Choroid plexus epithelial cell (primary cell): ENCODE data around the gene CAPG.

Source experiments
- DNase-seq: peaks from one replicate; pipeline ENCODE4 v3.0.0-alpha.2; 2010; ENCODE audit warnings: low read depth
- H3K4me3 ChIP-seq: 2 replicates; pipeline ENCODE4 v1.5.1; 2011; ENCODE audit warnings: low read depth, mild to moderate bottlenecking, control low read depth, low read length, moderate library complexity
- TF ChIP-seq, protein P1 (sequence below): conservative IDR thresholded peaks from 2 replicates; pipeline ENCODE4 v1.5.1; 2011; ENCODE audit warnings: low read depth, mild to moderate bottlenecking, control low read depth, inconsistent platforms, low read length, moderate library complexity

Gene CAPG

DNA sequence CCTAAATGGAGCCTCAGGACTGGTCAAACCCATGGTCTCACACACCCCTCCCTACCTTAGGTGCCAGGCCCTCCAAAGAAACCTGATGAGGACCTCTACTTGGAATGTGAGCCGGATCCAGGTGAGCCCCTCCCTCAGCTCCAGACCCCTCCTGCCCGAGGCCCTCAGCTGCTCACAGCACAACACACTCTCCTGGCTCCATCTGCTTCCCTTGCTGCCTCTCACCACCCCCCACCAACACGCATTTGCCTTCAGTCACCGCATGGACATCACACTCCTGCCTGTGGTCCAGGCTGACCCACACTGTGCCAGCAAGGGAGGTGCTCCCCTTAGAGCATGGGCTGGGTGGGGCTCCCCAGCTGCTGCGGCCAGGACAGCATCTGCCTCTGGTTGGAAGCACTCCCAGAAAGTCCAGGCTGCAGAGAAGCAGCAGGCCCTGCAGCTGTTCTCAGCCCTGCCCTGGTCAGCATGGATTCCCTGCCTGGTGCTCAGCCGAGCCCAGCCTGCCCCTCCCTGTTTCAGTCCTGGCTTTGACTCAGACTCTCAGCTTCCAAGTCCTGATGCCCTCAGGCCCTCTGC, 23.4 kb upstream of the CAPG start:
- TF ChIP-seq, protein P1, sequence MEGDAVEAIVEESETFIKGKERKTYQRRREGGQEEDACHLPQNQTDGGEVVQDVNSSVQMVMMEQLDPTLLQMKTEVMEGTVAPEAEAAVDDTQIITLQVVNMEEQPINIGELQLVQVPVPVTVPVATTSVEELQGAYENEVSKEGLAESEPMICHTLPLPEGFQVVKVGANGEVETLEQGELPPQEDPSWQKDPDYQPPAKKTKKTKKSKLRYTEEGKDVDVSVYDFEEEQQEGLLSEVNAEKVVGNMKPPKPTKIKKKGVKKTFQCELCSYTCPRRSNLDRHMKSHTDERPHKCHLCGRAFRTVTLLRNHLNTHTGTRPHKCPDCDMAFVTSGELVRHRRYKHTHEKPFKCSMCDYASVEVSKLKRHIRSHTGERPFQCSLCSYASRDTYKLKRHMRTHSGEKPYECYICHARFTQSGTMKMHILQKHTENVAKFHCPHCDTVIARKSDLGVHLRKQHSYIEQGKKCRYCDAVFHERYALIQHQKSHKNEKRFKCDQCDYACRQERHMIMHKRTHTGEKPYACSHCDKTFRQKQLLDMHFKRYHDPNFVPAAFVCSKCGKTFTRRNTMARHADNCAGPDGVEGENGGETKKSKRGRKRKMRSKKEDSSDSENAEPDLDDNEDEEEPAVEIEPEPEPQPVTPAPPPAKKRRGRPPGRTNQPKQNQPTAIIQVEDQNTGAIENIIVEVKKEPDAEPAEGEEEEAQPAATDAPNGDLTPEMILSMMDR: no peak
- peak; percentile 95 for DNase-seq
- H3K4me3 ChIP-seq: no peak overlapping the region

DNA sequence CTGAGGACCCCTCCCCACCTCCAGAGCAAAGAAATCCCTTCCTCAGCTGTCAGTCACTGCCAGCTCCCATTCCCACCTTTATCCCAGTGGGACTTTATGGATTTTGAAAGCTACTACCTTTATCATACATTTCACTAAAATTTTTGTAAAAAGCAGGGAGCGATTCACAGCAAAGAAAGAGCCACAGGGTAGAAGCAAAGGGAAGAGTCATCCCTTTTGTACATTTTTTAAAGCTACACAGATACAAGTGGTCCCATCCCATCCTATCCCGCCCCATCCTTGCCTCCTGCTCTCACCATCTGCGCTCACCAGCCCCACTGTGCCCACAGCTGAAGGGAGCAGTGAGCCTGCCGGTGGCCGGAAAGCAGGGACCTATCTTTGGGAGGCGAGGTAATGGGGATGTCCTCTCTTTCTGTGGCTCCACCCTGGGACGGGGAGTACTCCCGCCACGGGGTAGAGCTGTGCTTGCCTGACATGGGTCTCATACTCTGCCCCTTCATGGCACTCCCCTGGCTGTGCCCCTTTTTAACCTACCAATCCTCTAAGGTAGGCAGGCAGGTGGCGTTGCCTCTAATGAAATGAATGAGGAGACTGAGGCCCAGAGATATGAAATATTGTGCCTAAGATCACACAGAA, 21.5 kb upstream of the CAPG start:
- TF ChIP-seq, protein P1: no peak
- DNase-seq: no peak
- no peak overlapping the region for H3K4me3 ChIP-seq

DNA sequence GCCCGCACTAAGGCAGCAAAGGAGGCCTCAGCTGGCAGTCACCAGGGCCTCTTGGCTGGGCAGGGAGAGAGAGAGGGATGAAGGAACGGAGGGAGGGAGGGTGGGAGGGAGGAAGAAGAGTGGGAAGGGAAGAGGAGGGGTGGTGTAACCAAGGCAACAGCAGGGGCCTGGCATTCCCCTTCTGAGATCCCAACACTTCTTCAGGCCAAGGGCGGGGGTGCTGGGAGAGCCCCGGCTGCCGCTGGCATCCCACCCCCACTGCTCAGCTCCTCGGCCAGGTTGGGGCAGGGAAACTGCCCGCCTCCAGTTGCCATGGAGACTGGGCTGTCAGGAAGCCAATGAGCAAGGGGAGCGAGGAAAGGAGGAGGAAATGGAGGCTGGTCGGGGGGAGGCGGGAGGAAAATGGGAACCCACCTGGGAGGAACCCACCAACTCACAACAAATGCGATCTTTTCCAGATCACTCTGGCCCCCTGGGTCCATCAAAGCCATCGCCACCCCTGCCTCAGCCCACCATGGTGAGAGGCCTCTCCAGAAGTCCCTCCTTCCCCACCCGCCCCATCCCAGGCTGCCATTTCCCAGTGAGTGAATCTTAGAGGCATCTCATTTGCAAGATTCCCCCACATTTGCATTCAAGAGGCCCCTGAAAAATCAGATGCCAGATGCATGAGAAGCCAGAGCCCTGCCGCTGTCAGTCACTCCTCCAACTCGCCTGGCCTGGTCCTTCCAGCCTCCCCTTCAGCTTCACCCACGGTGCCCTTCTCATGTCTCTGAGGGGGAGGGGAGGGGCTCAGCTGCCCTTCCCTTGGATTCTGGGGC, 20.8 kb upstream of the CAPG start:
- H3K4me3 ChIP-seq: no peak overlapping the region
- TF ChIP-seq, protein P1: no peak
- no peak for DNase-seq

DNA sequence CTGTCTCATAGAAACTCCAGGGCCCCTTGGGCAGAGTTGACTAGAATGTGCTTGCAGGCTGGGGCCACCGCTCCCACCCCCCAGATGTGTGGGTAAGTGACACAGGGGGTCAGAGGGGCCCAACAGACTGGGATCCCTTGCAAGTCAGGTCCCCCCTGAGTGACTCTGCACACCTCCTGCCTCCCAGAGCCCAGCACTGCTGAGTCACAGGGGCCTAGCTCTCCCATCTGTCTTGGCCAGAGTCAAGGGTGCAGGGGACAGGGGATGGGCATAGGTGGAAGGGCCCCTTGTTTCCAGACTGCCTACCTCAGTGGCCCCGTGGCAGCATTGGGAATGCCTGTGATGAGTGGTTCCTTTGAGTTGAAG, 19.7 kb upstream of the CAPG start:
- DNase-seq: no peak
- TF ChIP-seq, protein P1: no peak
- no peak overlapping the region for H3K4me3 ChIP-seq

DNA sequence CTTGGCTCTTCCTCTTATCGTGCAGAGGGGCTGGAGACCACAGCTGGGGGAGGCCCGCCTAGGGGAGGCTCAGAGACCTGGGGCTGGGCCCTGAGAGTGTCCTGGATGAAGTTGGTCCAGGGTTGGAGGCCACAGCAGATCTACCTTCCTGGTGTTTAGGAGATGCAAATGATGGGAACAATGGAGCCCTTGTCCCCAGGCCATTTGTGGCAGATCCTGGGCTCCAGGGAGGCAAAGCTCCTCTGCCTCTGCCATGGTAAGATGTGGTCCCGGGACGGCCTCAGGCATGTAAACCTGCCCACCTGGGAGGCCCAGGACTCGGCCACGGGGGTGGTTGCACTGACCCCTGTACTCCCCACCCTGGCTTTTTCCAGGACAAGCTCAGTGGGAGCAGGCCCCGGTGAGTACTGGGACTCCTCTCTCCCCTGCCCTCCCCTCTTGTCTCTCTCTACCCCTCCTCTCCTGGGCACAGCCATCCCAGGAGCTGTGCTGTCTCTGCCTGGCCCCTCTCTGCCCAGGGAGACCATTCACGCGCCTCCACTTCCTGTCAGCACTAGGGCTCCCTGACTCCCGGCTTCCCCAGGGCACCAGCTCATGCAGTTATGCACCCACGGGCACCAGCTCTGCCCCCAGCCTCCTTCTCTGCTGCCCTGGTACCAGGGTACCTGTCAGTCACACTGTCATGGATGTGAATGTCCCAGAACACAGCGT, 19.2 kb upstream of the CAPG start:
- DNase-seq: no peak
- TF ChIP-seq, protein P1: no peak
- H3K4me3 ChIP-seq: no peak overlapping the region

DNA sequence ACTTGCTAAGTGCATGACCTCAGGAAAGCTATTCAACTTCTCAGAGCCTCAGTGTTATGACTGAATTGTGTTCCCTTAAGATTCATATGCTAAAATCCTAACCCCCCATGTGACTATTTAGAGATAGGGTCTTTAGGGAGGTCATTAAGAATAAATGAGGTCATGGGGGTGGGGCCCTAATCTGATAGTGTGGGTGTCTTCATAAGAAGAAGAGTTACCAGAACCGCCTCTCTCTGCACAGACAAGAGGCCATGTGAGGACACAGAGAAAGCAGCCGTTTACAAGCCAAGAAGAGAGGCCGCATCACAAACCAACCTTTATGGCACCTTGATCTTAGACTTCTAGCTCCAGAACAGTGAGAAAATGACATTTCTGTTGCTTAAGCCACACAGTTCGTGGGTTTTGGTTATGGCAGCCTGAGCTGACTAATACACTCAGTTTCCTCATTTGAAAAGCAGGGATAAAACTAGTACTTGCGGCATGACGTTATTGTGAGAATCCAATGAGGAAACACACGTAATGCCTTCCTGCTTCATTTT, 18.2 kb upstream of the CAPG start:
- no peak for DNase-seq
- TF ChIP-seq, protein P1: no peak
- H3K4me3 ChIP-seq: no peak overlapping the region
